Astrocyte (in vitro differentiated cells and primary cell): ENCODE results near the gene SERPINA1. TPM values are rescaled to one million over a fixed set of nuclear protein-coding genes. Genes with fewer than 3 reads are reported as not detected.

Source experiments
- DNase-seq: peaks from one replicate; pipeline ENCODE4 v3.0.0-alpha.2; 2010; ENCODE audit warnings: low read depth
- FAIRE-seq: peaks from 2 replicates; lab custom pipeline; 2011; peaks lifted over from hg19 to GRCh38; lab: Jason Lieb, UNC
- H2AFZ ChIP-seq: 2 replicates; pipeline ENCODE4 v1.6.0; 2012; ENCODE audit warnings: low read depth, low read length, inconsistent platforms
- H3K27ac ChIP-seq: 2 replicates; pipeline ENCODE4 v1.5.1; 2011; ENCODE audit warnings: low read depth, low read length, inconsistent platforms
- H3K27me3 ChIP-seq: 2 replicates; pipeline ENCODE4 v1.6.0; 2011; ENCODE audit warnings: low read length, inconsistent platforms; ENCODE audit not compliant: insufficient read depth
- H3K36me3 ChIP-seq: 2 replicates; pipeline ENCODE4 v1.5.1; 2011; ENCODE audit warnings: low read length, inconsistent platforms; ENCODE audit not compliant: insufficient read depth
- H3K4me1 ChIP-seq: 2 replicates; pipeline ENCODE4 v1.5.1; 2011; ENCODE audit warnings: low read length, inconsistent platforms; ENCODE audit not compliant: insufficient read depth
- H3K4me2 ChIP-seq: 2 replicates; pipeline ENCODE4 v1.6.0; 2012; ENCODE audit warnings: low read length, inconsistent platforms
- H3K4me3 ChIP-seq: 2 replicates; pipeline ENCODE4 v1.5.1; 2011; ENCODE audit warnings: low read depth, mild to moderate bottlenecking, low read length, inconsistent platforms; ENCODE audit not compliant: insufficient read depth
- H3K79me2 ChIP-seq: 2 replicates; pipeline ENCODE4 v1.6.0; 2012; ENCODE audit warnings: mild to moderate bottlenecking, low read length, inconsistent platforms; ENCODE audit not compliant: insufficient read depth
- H3K9ac ChIP-seq: 2 replicates; pipeline ENCODE4 v1.6.0; 2012; ENCODE audit warnings: mild to moderate bottlenecking, low read length, inconsistent platforms
- H3K9me3 ChIP-seq: 2 replicates; pipeline ENCODE4 v1.5.1; 2012; ENCODE audit warnings: low read depth, mild to moderate bottlenecking, low read length, inconsistent platforms; ENCODE audit not compliant: insufficient read depth
- H4K20me1 ChIP-seq: 2 replicates; pipeline ENCODE4 v1.6.0; 2012; ENCODE audit warnings: low read length, inconsistent platforms; ENCODE audit not compliant: insufficient read depth
- H3K27ac Mint-ChIP-seq: one replicate; pipeline ENCODE4 v1.8.0; 2021; ENCODE audit warnings: mild to moderate bottlenecking, mixed read lengths; ENCODE audit not compliant: unreplicated experiment
- H3K27me3 Mint-ChIP-seq: one replicate; pipeline ENCODE4 v1.8.0; 2021; ENCODE audit warnings: low read depth, mixed read lengths; ENCODE audit not compliant: unreplicated experiment
- H3K36me3 Mint-ChIP-seq: one replicate; pipeline ENCODE4 v1.8.0; 2021; ENCODE audit warnings: low read depth, mixed read lengths; ENCODE audit not compliant: unreplicated experiment
- H3K4me1 Mint-ChIP-seq: one replicate; pipeline ENCODE4 v1.8.0; 2021; ENCODE audit warnings: low read depth, mixed read lengths; ENCODE audit not compliant: unreplicated experiment
- H3K4me3 Mint-ChIP-seq: one replicate; pipeline ENCODE4 v1.8.0; 2021; ENCODE audit warnings: mild to moderate bottlenecking, moderate library complexity, mixed read lengths; ENCODE audit not compliant: unreplicated experiment
- H3K9me3 Mint-ChIP-seq: one replicate; pipeline ENCODE4 v1.8.0; 2021; ENCODE audit warnings: mild to moderate bottlenecking, mixed read lengths; ENCODE audit not compliant: unreplicated experiment
- CTCF ChIP-seq: IDR thresholded peaks from 2 replicates; pipeline ENCODE4 v1.5.1; 2011; ENCODE audit warnings: low read depth, mild to moderate bottlenecking, inconsistent platforms, low read length, moderate library complexity; ENCODE audit not compliant: insufficient read depth
- EZH2 ChIP-seq: IDR thresholded peaks from 2 replicates; pipeline ENCODE4 v1.6.1; 2012; ENCODE audit warnings: mild to moderate bottlenecking, low read length, inconsistent platforms; ENCODE audit not compliant: insufficient read depth
- total RNA-seq: library from RNA; stranded (reverse); gene quantifications from 2 replicates; pipeline ENCODE4 v1.2.1, GENCODE V29; 2021

The SERPINA1 gene
- total RNA-seq, 1 donor from 2014 or later: 0.98 TPM

GRCh38 chr14:94390372-94391086 is 2.1 kb upstream of the SERPINA1 start:
- Histone ChIP-seq H3K27ac (no peak overlapping the region), H2AFZ (peak overlapping the region; percentile 27), H4K20me1 (no peaks in the 10 kb centered on the region), H3K4me2 (no peak overlapping the region), H3K9me3 (no peaks in the 10 kb centered on the region), H3K4me3 (no peak overlapping the region), H3K27me3 (no peaks in the 10 kb centered on the region), H3K36me3 (no peaks in the 10 kb centered on the region), H3K4me1 (peaks cover 22% of the 10 kb centered on the region), H3K79me2 (no peaks in the 10 kb centered on the region), H3K9ac (no peak overlapping the region)
- Mint-ChIP-seq H3K9me3 (no peaks in the 10 kb centered on the region), H3K27me3 (peaks cover 5% of the 10 kb centered on the region), H3K4me3 (no peak overlapping the region), H3K27ac (no peak overlapping the region), H3K4me1 (peaks cover 11% of the 10 kb centered on the region), H3K36me3 (no peaks in the 10 kb centered on the region)
- no peak for TF ChIP-seq EZH2
- TF ChIP-seq CTCF: no peak
- DNase-seq (no peak), FAIRE-seq (no peak)

- Histone ChIP-seq H4K20me1 (no peaks in the 10 kb centered on the region), H3K4me1 (peaks cover 22% of the 10 kb centered on the region), H3K4me2 (no peak overlapping the region), H3K36me3 (no peaks in the 10 kb centered on the region), H3K79me2 (no peaks in the 10 kb centered on the region), H3K27me3 (no peaks in the 10 kb centered on the region), H3K9ac (no peak overlapping the region), H3K27ac (no peak overlapping the region), H2AFZ (no peak overlapping the region), H3K9me3 (no peaks in the 10 kb centered on the region), H3K4me3 (no peak overlapping the region)
- no peak for DNase-seq
- no peak for TF ChIP-seq EZH2
- no peak for TF ChIP-seq CTCF
- Mint-ChIP-seq H3K4me1 (peaks cover 11% of the 10 kb centered on the region), H3K4me3 (no peak overlapping the region), H3K9me3 (no peaks in the 10 kb centered on the region), H3K36me3 (no peaks in the 10 kb centered on the region), H3K27me3 (peaks cover 5% of the 10 kb centered on the region), H3K27ac (no peak overlapping the region)
- no peak for FAIRE-seq
These were observed 1.4 kb upstream of the SERPINA1 start for GRCh38 chr14:94389731-94390371.

GRCh38 chr14:94389104-94389469 is 685 bp upstream of the SERPINA1 start:
- Histone ChIP-seq H3K9ac (no peak overlapping the region), H2AFZ (no peak overlapping the region), H4K20me1 (no peaks in the 10 kb centered on the region), H3K27ac (no peak overlapping the region), H3K9me3 (no peaks in the 10 kb centered on the region), H3K36me3 (no peaks in the 10 kb centered on the region), H3K79me2 (no peaks in the 10 kb centered on the region), H3K4me2 (peak overlapping the region; percentile 3), H3K4me1 (peaks cover 19% of the 10 kb centered on the region), H3K4me3 (no peak overlapping the region), H3K27me3 (no peaks in the 10 kb centered on the region)
- DNase-seq (no peak), FAIRE-seq (no peak)
- H3K27me3 Mint-ChIP-seq: peaks cover 6% of the 10 kb centered on the region
- no peaks in the 10 kb centered on the region for H3K9me3 Mint-ChIP-seq
- no peak overlapping the region for H3K4me3 Mint-ChIP-seq
- no peak overlapping the region for H3K27ac Mint-ChIP-seq
- no peak for TF ChIP-seq CTCF
- no peak for TF ChIP-seq EZH2
- peaks cover 11% of the 10 kb centered on the region for H3K4me1 Mint-ChIP-seq
- H3K36me3 Mint-ChIP-seq: no peaks in the 10 kb centered on the region
